Liver (tissue), 9 donors: ENCODE data around the gene MICAL2. TPM values are rescaled to one million over a fixed set of nuclear protein-coding genes. Genes with fewer than 3 reads are reported as not detected.

ENCODE experiments used
- DNase-seq: peaks from one replicate; pipeline ENCODE4 v3.0.0-alpha.2; 2017; ENCODE audit warnings: low spot score
- H3K27ac ChIP-seq, 2 donors: one replicate each; pipeline ENCODE4 v1.7.0; 2013; ENCODE audit warnings: inconsistent platforms in 2 of 2, low read length in 2 of 2, control low read depth in 1 of 2, low read depth in 1 of 2, mild to moderate bottlenecking in 1 of 2
- H3K27me3 ChIP-seq, 4 donors: one replicate each; pipeline versions ENCODE4 v1.6.1 to v1.7.0; 2013; ENCODE audit warnings: low read length in 3 of 4, inconsistent platforms in 1 of 4, mild to moderate bottlenecking in 1 of 4, moderate library complexity in 1 of 4; ENCODE audit not compliant: control insufficient read depth in 4 of 4, insufficient read depth in 4 of 4
- H3K36me3 ChIP-seq, 4 donors: one replicate each; pipeline versions ENCODE4 v1.6.1 to v1.7.0; 2013; ENCODE audit warnings: low read length in 3 of 4, mild to moderate bottlenecking in 3 of 4, low read depth in 1 of 4, moderate library complexity in 1 of 4; ENCODE audit not compliant: control insufficient read depth in 4 of 4, insufficient read depth in 3 of 4
- H3K4me1 ChIP-seq, 4 donors: one replicate each; pipeline versions ENCODE4 v1.6.1 to v1.7.0; 2013; ENCODE audit warnings: low read length in 3 of 4, mild to moderate bottlenecking in 3 of 4, moderate library complexity in 1 of 4; ENCODE audit not compliant: control insufficient read depth in 4 of 4, insufficient read depth in 4 of 4
- H3K4me3 ChIP-seq, 3 donors: one replicate each; pipeline versions ENCODE4 v1.6.1 to v1.7.0; 2013; ENCODE audit warnings: low read length in 3 of 3, control low read depth in 1 of 3, low read depth in 1 of 3, mild to moderate bottlenecking in 1 of 3
- H3K9ac ChIP-seq, 2 donors: one replicate each; pipeline ENCODE4 v1.7.0; 2013; ENCODE audit warnings: low read length in 2 of 2, mild to moderate bottlenecking in 2 of 2, moderate library complexity in 2 of 2, control low read depth in 1 of 2, low read depth in 1 of 2
- H3K9me3 ChIP-seq, 4 donors: one replicate each; pipeline versions ENCODE4 v1.6.1 to v1.7.0; 2013; ENCODE audit warnings: low read length in 3 of 4; ENCODE audit not compliant: control insufficient read depth in 4 of 4
- EGR1 ChIP-seq, 2 donors: IDR thresholded peaks; 2 replicates each; pipeline ENCODE4 v1.6.1; 2016 to 2018; ENCODE audit warnings: antibody characterized with exemption in 2 of 2, low read depth in 2 of 2
- FOXA1 ChIP-seq: IDR thresholded peaks from 2 replicates; pipeline ENCODE4 v1.6.1; 2016; ENCODE audit warnings: antibody characterized with exemption
- FOXA2 ChIP-seq: IDR thresholded peaks from 2 replicates; pipeline ENCODE4 v1.6.1; 2016; ENCODE audit warnings: antibody characterized with exemption
- GABPA ChIP-seq, 2 donors: IDR thresholded peaks in 1 of 2; conservative IDR thresholded peaks in 1 of 2; 2 replicates each; pipeline ENCODE4 v1.6.1; 2016; ENCODE audit warnings: antibody characterized with exemption in 2 of 2, mild to moderate bottlenecking in 1 of 2, moderate library complexity in 1 of 2
- HNF4A ChIP-seq, 2 donors: conservative IDR thresholded peaks; 2 replicates each; pipeline ENCODE4 v1.6.1; 2016; ENCODE audit warnings: antibody characterized with exemption in 2 of 2, mild to moderate bottlenecking in 2 of 2
- HNF4G ChIP-seq: IDR thresholded peaks from 2 replicates; pipeline ENCODE4 v1.6.1; 2016; ENCODE audit warnings: antibody characterized with exemption
- JUND ChIP-seq, 2 donors: IDR thresholded peaks; 2 replicates each; pipeline ENCODE4 v1.6.1; 2016; ENCODE audit warnings: antibody characterized with exemption in 2 of 2
- NR2F2 ChIP-seq: IDR thresholded peaks from 2 replicates; pipeline ENCODE4 v1.6.1; 2016; ENCODE audit warnings: antibody characterized with exemption
- RAD21 ChIP-seq, 2 donors: IDR thresholded peaks; 2 replicates each; pipeline ENCODE4 v1.6.1; 2016; ENCODE audit warnings: antibody characterized with exemption in 2 of 2, mild to moderate bottlenecking in 2 of 2
- RXRA ChIP-seq, 2 donors: IDR thresholded peaks; 2 replicates each; pipeline ENCODE4 v1.6.1; 2017 to 2018; ENCODE audit warnings: antibody characterized with exemption in 2 of 2, mild to moderate bottlenecking in 1 of 2
- SP1 ChIP-seq: IDR thresholded peaks from 2 replicates; pipeline ENCODE4 v1.6.1; 2018; ENCODE audit warnings: antibody characterized with exemption, mild to moderate bottlenecking
- TAF1 ChIP-seq: conservative IDR thresholded peaks from 2 replicates; pipeline ENCODE4 v1.6.1; 2016; ENCODE audit warnings: antibody characterized with exemption, mild to moderate bottlenecking
- YY1 ChIP-seq: IDR thresholded peaks from 2 replicates; pipeline ENCODE4 v1.6.1; 2016; ENCODE audit warnings: antibody characterized with exemption, mild to moderate bottlenecking
- WGBS: extraction: QIAGEN DNeasy Blood & Tissue Kit; methylation state at CpG from one replicate; pipeline ENCODE4 v1.1.7; 2013; 5-methylcytosine and 5-hydroxymethylcytosine counted together
- polyA plus RNA-seq, 2 donors: library from polyadenylated mRNA; stranded (reverse) in 1 of 2; unstranded in 1 of 2; fragments of 200-250 nt in 1 of 2; fragments of >200 nt in 1 of 2; fragmentation: Nextera tagmentation in 1 of 2; extraction: Ambion mirVana in 1 of 2; gene quantifications; one replicate each; pipeline versions ENCODE4 v1.2.1 to v1.2.3, GENCODE V29; 2013 to 2015
- total RNA-seq, 2 donors: library from RNA; depleted of rRNA; stranded (reverse); fragments of >200 nt; gene quantifications; one replicate each; pipeline ENCODE4 v1.2.3, GENCODE V29; 2014
- TF ChIP-seq, protein P1 (sequence below): IDR thresholded peaks from 2 replicates; pipeline ENCODE4 v1.6.1; 2016; ENCODE audit warnings: antibody characterized with exemption
- TF ChIP-seq, protein P2 (sequence below): fragments of 150-350 bp; IDR thresholded peaks from 2 replicates; pipeline ENCODE4 v1.5.1; 2017; ENCODE audit warnings: improper control_type of control experiment, low read depth, low read length; ENCODE audit not compliant: missing input control
- TF ChIP-seq, protein P3 (sequence below): IDR thresholded peaks from 2 replicates; pipeline ENCODE4 v1.6.1; 2016; ENCODE audit warnings: antibody characterized with exemption
- TF ChIP-seq, protein P4 (sequence below): IDR thresholded peaks from 2 replicates; pipeline ENCODE4 v1.6.1; 2016; ENCODE audit warnings: antibody characterized with exemption, mild to moderate bottlenecking
- TF ChIP-seq, protein P5 (sequence below): IDR thresholded peaks from 2 replicates; pipeline ENCODE4 v1.6.1; 2016; ENCODE audit warnings: antibody characterized with exemption
- donor health status: healthy.
- donor health status: healthy.
- donor health status: healthy.
- donor health status: healthy.
- donor health status: healthy.

The MICAL2 gene
- total and polyA plus RNA-seq, 4 donors, result 17.5 to 113 (median 42.9) TPM

DNA sequence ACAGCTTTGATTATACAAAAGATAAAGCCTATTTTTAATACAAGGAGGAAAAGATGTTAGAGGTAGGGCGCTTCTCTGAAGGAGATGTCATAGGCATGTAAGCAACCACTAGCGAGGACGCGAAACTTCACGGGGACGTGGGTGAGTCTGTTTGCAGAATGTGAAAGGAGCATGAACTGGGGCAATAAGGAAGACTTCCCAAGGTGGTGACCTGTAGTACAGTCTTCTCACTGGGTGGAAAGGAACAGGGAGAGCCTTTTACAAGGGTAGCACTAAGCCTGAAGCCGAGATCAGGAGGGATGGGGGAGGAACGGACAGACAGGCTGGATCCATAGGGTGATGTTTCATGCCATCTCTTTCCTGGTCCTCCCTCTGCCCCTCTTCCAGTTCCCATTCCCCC lies 10.0 kb upstream of the MICAL2 start:
- H3K27ac ChIP-seq, result no peak overlapping the region
- H3K9ac ChIP-seq, result no peak overlapping the region
- no peak for DNase-seq
- no peak overlapping the region for H3K4me3 ChIP-seq
- no peaks in the 10 kb centered on the region for H3K9me3 ChIP-seq
- H3K4me1 ChIP-seq, result peaks cover 0 to 10% (median 5%) of the 10 kb centered on the region in 4 donors
- TF ChIP-seq SP1 (no peak), FOXA2 (no peak), GABPA (IDR thresholded peaks at IDR 0.05 in 1 of 2, conservative IDR thresholded peaks at IDR 0.05 in 1 of 2) (no peak), JUND (IDR thresholded peaks at IDR 0.05) (no peak), FOXA1 (no peak), YY1 (no peak), RAD21 (IDR thresholded peaks at IDR 0.05) (no peak), RXRA (IDR thresholded peaks at IDR 0.05) (no peak), EGR1 (IDR thresholded peaks at IDR 0.05; ENCODE audit: low read depth in 2 of 2) (no peak), TAF1 (no peak), HNF4A (conservative IDR thresholded peaks at IDR 0.05) (no peak), HNF4G (no peak), NR2F2 (no peak)
- TF ChIP-seq, protein P1, sequence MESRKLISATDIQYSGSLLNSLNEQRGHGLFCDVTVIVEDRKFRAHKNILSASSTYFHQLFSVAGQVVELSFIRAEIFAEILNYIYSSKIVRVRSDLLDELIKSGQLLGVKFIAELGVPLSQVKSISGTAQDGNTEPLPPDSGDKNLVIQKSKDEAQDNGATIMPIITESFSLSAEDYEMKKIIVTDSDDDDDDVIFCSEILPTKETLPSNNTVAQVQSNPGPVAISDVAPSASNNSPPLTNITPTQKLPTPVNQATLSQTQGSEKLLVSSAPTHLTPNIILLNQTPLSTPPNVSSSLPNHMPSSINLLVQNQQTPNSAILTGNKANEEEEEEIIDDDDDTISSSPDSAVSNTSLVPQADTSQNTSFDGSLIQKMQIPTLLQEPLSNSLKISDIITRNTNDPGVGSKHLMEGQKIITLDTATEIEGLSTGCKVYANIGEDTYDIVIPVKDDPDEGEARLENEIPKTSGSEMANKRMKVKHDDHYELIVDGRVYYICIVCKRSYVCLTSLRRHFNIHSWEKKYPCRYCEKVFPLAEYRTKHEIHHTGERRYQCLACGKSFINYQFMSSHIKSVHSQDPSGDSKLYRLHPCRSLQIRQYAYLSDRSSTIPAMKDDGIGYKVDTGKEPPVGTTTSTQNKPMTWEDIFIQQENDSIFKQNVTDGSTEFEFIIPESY, result no peak
- TF ChIP-seq, protein P2, sequence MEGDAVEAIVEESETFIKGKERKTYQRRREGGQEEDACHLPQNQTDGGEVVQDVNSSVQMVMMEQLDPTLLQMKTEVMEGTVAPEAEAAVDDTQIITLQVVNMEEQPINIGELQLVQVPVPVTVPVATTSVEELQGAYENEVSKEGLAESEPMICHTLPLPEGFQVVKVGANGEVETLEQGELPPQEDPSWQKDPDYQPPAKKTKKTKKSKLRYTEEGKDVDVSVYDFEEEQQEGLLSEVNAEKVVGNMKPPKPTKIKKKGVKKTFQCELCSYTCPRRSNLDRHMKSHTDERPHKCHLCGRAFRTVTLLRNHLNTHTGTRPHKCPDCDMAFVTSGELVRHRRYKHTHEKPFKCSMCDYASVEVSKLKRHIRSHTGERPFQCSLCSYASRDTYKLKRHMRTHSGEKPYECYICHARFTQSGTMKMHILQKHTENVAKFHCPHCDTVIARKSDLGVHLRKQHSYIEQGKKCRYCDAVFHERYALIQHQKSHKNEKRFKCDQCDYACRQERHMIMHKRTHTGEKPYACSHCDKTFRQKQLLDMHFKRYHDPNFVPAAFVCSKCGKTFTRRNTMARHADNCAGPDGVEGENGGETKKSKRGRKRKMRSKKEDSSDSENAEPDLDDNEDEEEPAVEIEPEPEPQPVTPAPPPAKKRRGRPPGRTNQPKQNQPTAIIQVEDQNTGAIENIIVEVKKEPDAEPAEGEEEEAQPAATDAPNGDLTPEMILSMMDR, result no peak
- TF ChIP-seq, protein P3, sequence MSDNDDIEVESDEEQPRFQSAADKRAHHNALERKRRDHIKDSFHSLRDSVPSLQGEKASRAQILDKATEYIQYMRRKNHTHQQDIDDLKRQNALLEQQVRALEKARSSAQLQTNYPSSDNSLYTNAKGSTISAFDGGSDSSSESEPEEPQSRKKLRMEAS, result no peak
- TF ChIP-seq, protein P4, sequence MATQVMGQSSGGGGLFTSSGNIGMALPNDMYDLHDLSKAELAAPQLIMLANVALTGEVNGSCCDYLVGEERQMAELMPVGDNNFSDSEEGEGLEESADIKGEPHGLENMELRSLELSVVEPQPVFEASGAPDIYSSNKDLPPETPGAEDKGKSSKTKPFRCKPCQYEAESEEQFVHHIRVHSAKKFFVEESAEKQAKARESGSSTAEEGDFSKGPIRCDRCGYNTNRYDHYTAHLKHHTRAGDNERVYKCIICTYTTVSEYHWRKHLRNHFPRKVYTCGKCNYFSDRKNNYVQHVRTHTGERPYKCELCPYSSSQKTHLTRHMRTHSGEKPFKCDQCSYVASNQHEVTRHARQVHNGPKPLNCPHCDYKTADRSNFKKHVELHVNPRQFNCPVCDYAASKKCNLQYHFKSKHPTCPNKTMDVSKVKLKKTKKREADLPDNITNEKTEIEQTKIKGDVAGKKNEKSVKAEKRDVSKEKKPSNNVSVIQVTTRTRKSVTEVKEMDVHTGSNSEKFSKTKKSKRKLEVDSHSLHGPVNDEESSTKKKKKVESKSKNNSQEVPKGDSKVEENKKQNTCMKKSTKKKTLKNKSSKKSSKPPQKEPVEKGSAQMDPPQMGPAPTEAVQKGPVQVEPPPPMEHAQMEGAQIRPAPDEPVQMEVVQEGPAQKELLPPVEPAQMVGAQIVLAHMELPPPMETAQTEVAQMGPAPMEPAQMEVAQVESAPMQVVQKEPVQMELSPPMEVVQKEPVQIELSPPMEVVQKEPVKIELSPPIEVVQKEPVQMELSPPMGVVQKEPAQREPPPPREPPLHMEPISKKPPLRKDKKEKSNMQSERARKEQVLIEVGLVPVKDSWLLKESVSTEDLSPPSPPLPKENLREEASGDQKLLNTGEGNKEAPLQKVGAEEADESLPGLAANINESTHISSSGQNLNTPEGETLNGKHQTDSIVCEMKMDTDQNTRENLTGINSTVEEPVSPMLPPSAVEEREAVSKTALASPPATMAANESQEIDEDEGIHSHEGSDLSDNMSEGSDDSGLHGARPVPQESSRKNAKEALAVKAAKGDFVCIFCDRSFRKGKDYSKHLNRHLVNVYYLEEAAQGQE, result no peak
- TF ChIP-seq, protein P5, sequence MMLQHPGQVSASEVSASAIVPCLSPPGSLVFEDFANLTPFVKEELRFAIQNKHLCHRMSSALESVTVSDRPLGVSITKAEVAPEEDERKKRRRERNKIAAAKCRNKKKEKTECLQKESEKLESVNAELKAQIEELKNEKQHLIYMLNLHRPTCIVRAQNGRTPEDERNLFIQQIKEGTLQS, result no peak
- 91% methylated on average over 8 of the region's 8 CpGs for WGBS
- no peaks in the 10 kb centered on the region for H3K36me3 ChIP-seq
- H3K27me3 ChIP-seq, result no peaks in the 10 kb centered on the region
